Body of pancreas (tissue), 4 donors: ENCODE measurements around the gene ACADSB.

Experiments
- POLR2A ChIP-seq, 3 donors: fragments of 450-650 bp; IDR thresholded peaks; one replicate each; pipeline ENCODE4 v1.6.1; 2016; ENCODE audit warnings: antibody characterized with exemption in 3 of 3, mild to moderate bottlenecking in 2 of 3
- TF ChIP-seq, protein P1 (sequence below), 7 experiments: fragments of 450-650 bp in 4 of 7; fragments of 200-600 bp in 3 of 7; sonication (generic) in 3 of 7; IDR thresholded peaks; one replicate each; pipeline ENCODE4 v1.5.1; 2016 to 2019; ENCODE audit warnings: antibody characterized with exemption in 7 of 7

DNA sequence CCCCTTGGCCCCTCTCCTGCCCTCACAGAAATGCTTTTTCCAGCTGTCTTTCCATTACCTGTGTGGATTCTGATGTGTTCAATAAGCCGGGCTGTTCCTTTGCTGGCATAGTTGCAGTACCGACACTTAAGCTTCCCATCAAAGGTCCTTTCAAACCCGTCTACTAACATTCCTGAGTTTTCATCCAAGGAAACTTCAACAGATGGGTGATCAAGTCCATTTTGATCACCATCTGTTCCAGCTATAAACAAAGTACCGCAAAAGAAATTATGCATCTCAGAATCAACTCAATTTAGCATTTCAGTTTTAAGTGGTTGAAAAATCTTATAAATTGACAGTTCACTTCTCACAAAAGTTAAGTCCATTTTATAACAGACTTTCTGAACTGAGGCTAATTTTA is 12.9 kb upstream of the ACADSB start:
- TF ChIP-seq, protein P1, sequence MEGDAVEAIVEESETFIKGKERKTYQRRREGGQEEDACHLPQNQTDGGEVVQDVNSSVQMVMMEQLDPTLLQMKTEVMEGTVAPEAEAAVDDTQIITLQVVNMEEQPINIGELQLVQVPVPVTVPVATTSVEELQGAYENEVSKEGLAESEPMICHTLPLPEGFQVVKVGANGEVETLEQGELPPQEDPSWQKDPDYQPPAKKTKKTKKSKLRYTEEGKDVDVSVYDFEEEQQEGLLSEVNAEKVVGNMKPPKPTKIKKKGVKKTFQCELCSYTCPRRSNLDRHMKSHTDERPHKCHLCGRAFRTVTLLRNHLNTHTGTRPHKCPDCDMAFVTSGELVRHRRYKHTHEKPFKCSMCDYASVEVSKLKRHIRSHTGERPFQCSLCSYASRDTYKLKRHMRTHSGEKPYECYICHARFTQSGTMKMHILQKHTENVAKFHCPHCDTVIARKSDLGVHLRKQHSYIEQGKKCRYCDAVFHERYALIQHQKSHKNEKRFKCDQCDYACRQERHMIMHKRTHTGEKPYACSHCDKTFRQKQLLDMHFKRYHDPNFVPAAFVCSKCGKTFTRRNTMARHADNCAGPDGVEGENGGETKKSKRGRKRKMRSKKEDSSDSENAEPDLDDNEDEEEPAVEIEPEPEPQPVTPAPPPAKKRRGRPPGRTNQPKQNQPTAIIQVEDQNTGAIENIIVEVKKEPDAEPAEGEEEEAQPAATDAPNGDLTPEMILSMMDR (IDR thresholded peaks at IDR 0.05) = no peak
- TF ChIP-seq POLR2A (IDR thresholded peaks at IDR 0.05) = no peak
